ENCODE data around the gene PEDS1.
"Not testable (repeated sequence)": the region's sequence is repeated elsewhere in the genome, so short reads cannot be mapped to it uniquely, and the experiment has no call there.

The PEDS1 gene

GRCh38 chr20:50161494-50161893, 8.0 kb upstream of the PEDS1 start:
- DNase-seq = not testable (repeated sequence)

GRCh38 chr20:50153153-50153499, 397 bp downstream of the PEDS1 start:
- DNase-seq = no peak

- no peak for DNase-seq
Measured at GRCh38 chr20:50152394-50153152, 950 bp downstream of the PEDS1 start.

GRCh38 chr20:50151034-50151743, 2.3 kb downstream of the PEDS1 start:
- no peak for DNase-seq

GRCh38 chr20:50149481-50150254, 3.9 kb downstream of the PEDS1 start:
- DNase-seq = no peak

GRCh38 chr20:50146732-50147662, 6.5 kb downstream of the PEDS1 start:
- no peak for DNase-seq

GRCh38 chr20:50146214-50146613, 7.3 kb downstream of the PEDS1 start:
- DNase-seq = no peak

- no peak for DNase-seq
Measured at GRCh38 chr20:50145566-50145965, 8.0 kb downstream of the PEDS1 start.

GRCh38 chr20:50144362-50144761, 9.2 kb downstream of the PEDS1 start:
- DNase-seq = peak in 1 of 2 experiments; percentile 25

- no peak for DNase-seq
Measured at GRCh38 chr20:50142812-50143211, 10.7 kb downstream of the PEDS1 start.

- no peak for DNase-seq
Measured at GRCh38 chr20:50141811-50142561, 11.5 kb downstream of the PEDS1 start.

GRCh38 chr20:50141018-50141675, 12.4 kb downstream of the PEDS1 start:
- DNase-seq = no peak

GRCh38 chr20:50140339-50140859, 13.1 kb downstream of the PEDS1 start:
- no peak for DNase-seq

GRCh38 chr20:50138479-50139393, 14.8 kb downstream of the PEDS1 start:
- no peak for DNase-seq

- no peak for DNase-seq
Measured at GRCh38 chr20:50138120-50138478, 15.4 kb downstream of the PEDS1 start.

GRCh38 chr20:50137702-50138101, 15.8 kb downstream of the PEDS1 start:
- not testable (repeated sequence) for DNase-seq

GRCh38 chr20:50136822-50137599, 16.5 kb downstream of the PEDS1 start:
- DNase-seq = no peak

- DNase-seq = not testable (repeated sequence)
Measured at GRCh38 chr20:50135157-50135556, 18.4 kb downstream of the PEDS1 start.
